Natural killer cell (primary cell): Measurements from ENCODE around the gene PHETA1. TPM values are rescaled to one million over a fixed set of nuclear protein-coding genes. Genes with fewer than 3 reads are reported as not detected.
"Not testable (repeated sequence)": the region's sequence is repeated elsewhere in the genome, so short reads cannot be mapped to it uniquely, and the experiment has no call there.

Source experiments
- ATAC-seq, 3 donors: fragments of 150-1000 bp in 2 of 3; fragments of 200-7000 bp in 1 of 3; cut with Tn5 transposase; 1 replicate in 1 of 3; 2 replicates in 2 of 3; pipeline ENCODE4 v1.10.0; 2021; ENCODE audit warnings: mild to moderate bottlenecking in 2 of 3, moderate library complexity in 2 of 3
- DNase-seq, 2 donors: peaks; one replicate each; pipeline versions ENCODE4 v3.0.0 to v3.0.0-alpha.2; 2013 to 2021; ENCODE audit warnings: mixed read lengths in 1 of 2
- H3K27ac ChIP-seq: one replicate; pipeline ENCODE4 v1.5.1; 2013; ENCODE audit warnings: mild to moderate bottlenecking, low read length
- H3K27me3 ChIP-seq: one replicate; pipeline ENCODE4 v1.6.1; 2013; ENCODE audit warnings: low read length; ENCODE audit not compliant: control insufficient read depth, insufficient read depth
- H3K36me3 ChIP-seq: one replicate; pipeline ENCODE4 v1.6.1; 2013; ENCODE audit warnings: low read length; ENCODE audit not compliant: control insufficient read depth, insufficient read depth
- H3K4me1 ChIP-seq: one replicate; pipeline ENCODE4 v1.6.1; 2013; ENCODE audit warnings: low read length; ENCODE audit not compliant: control insufficient read depth, insufficient read depth
- H3K4me3 ChIP-seq: one replicate; pipeline ENCODE4 v1.5.1; 2013; ENCODE audit warnings: low read length
- H3K9me3 ChIP-seq: one replicate; pipeline ENCODE4 v1.6.1; 2013; ENCODE audit warnings: low read length; ENCODE audit not compliant: control insufficient read depth, insufficient read depth
- H3K27ac Mint-ChIP-seq, 2 donors: one replicate each; pipeline ENCODE4 v1.8.0; 2022; ENCODE audit warnings: mild to moderate bottlenecking in 2 of 2, mixed read lengths in 2 of 2, moderate library complexity in 1 of 2
- H3K27me3 Mint-ChIP-seq, 2 donors: one replicate each; pipeline ENCODE4 v1.8.0; 2022; ENCODE audit warnings: low read depth in 2 of 2, mixed read lengths in 2 of 2
- H3K36me3 Mint-ChIP-seq: one replicate; pipeline ENCODE4 v1.8.0; 2022; ENCODE audit warnings: mixed read lengths
- H3K4me1 Mint-ChIP-seq, 2 donors: one replicate each; pipeline ENCODE4 v1.8.0; 2022; ENCODE audit warnings: mixed read lengths in 2 of 2
- H3K4me3 Mint-ChIP-seq: one replicate; pipeline ENCODE4 v1.8.0; 2022; ENCODE audit warnings: mild to moderate bottlenecking, moderate library complexity, mixed read lengths
- H3K9me3 Mint-ChIP-seq, 2 donors: one replicate each; pipeline ENCODE4 v1.8.0; 2022; ENCODE audit warnings: mixed read lengths in 2 of 2
- CTCF ChIP-seq: fragments of 200-600 bp; IDR thresholded peaks from one replicate; pipeline ENCODE4 v1.8.0; 2022; ENCODE audit warnings: antibody characterized with exemption
- WGBS: methylation state at CpG from one replicate; pipeline ENCODE4 v1.1.7; 2013; ENCODE audit warnings: missing lambda C conversion rate; ENCODE audit not compliant: insufficient coverage; 5-methylcytosine and 5-hydroxymethylcytosine counted together
- intact Hi-C: fragments of 100-400 bp; cut with micrococcal nuclease; formaldehyde crosslinking; loops from one replicate; pipeline ENCODE4 v1.14.2; 2022
- total RNA-seq, 4 donors: library from RNA; stranded (reverse); fragments of 120-200 nt in 1 of 4; gene quantifications; one replicate each; pipeline versions ENCODE4 v1.2.3 to v1.2.4, GENCODE V29; 2013 to 2022

Gene PHETA1
- total RNA-seq, 3 donors from 2014 or later (not counting 1 experiment from before 2014, with no cell fraction given): 3.4 to 3.8 (median 3.5) TPM

DNA sequence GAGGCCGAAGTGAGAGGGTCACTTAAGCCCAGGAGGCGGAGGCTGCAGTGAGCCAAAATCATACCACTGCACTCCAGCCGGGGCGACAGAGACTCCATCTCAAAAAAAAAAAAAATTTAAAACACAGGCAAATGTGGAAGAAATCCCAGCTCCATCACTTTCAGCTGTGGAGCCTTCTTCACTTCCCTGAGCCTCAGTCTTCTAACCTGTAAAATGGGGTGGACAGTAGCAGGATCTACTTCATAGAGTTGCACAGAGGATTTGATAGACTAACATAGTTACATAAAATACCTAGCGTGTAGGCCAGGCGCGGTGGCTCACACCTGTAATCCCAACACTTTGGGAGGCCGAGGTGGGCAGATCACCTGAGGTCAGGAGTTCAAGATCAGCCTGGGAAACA, 26.5 kb downstream of the PHETA1 start:
- no peaks in the 10 kb centered on the region for H3K36me3 ChIP-seq
- TF ChIP-seq CTCF: no peak
- no peaks in the 10 kb centered on the region for H3K9me3 ChIP-seq
- Mint-ChIP-seq H3K4me3 (no peak overlapping the region), H3K27me3 (no peaks in the 10 kb centered on the region), H3K27ac (no peak overlapping the region), H3K4me1 (no peaks in the 10 kb centered on the region), H3K9me3 (no peaks in the 10 kb centered on the region), H3K36me3 (no peaks in the 10 kb centered on the region)
- intact Hi-C loops: no loop called here
- H3K4me1 ChIP-seq: no peaks in the 10 kb centered on the region
- no peak overlapping the region for H3K27ac ChIP-seq
- whole genome bisulfite sequencing: 95% methylated on average over 8 of the region's 8 CpGs
- no peak for ATAC-seq
- DNase-seq: no peak
- H3K27me3 ChIP-seq: no peaks in the 10 kb centered on the region
- no peak overlapping the region for H3K4me3 ChIP-seq

- H3K9me3 ChIP-seq: no peaks in the 10 kb centered on the region
- no peak overlapping the region for H3K4me3 ChIP-seq
- DNase-seq: no peak
- H3K9me3 Mint-ChIP-seq: no peaks in the 10 kb centered on the region
- no peaks in the 10 kb centered on the region for H3K36me3 Mint-ChIP-seq
- no peak overlapping the region for H3K4me3 Mint-ChIP-seq
- no peaks in the 10 kb centered on the region for H3K27me3 ChIP-seq
- H3K27ac Mint-ChIP-seq: no peak overlapping the region
- no peak for ATAC-seq
- WGBS: 90% methylated on average over 20 of the region's 20 CpGs
- no peaks in the 10 kb centered on the region for H3K4me1 ChIP-seq
- H3K4me1 Mint-ChIP-seq: no peaks in the 10 kb centered on the region
- H3K27ac ChIP-seq: no peak overlapping the region
- intact Hi-C loops: no loop called here
- no peaks in the 10 kb centered on the region for H3K36me3 ChIP-seq
- H3K27me3 Mint-ChIP-seq: no peaks in the 10 kb centered on the region
- no peak for TF ChIP-seq CTCF
Measured at GRCh38 chr12:111341426-111342065, 27.3 kb downstream of the PHETA1 start.

GRCh38 chr12:111340680-111341079, 28.2 kb downstream of the PHETA1 start:
- not testable (repeated sequence) for ATAC-seq, H3K4me3 Mint-ChIP-seq
- 83% methylated on average over 8 of the region's 8 CpGs for WGBS

DNA sequence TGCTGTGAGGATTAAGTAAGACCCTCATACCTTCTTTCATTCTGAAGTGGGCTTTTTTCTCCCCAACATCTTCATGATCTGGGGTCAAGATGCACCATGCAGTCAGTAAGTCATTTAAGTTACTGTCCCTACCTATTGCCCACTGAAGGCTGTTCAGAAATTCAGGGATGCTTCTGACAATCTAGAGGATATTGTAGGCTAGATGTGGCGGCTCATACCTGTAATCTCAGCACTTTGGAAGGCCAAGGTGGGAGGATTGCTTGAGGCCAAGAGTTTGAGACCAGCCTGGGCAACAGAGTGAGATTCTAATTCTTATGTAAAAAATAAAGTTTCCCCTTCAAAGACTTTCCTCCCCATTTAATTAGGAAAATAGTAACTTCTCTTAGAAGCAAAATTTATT, 28.7 kb downstream of the PHETA1 start:
- H3K4me3 ChIP-seq: no peak overlapping the region
- TF ChIP-seq CTCF: no peak
- no peaks in the 10 kb centered on the region for H3K9me3 ChIP-seq
- DNase-seq (no peak), ATAC-seq (no peak)
- no peaks in the 10 kb centered on the region for H3K27me3 Mint-ChIP-seq
- no peaks in the 10 kb centered on the region for H3K36me3 Mint-ChIP-seq
- H3K27ac Mint-ChIP-seq: no peak overlapping the region
- H3K4me3 Mint-ChIP-seq: no peak overlapping the region
- H3K27ac ChIP-seq: no peak overlapping the region
- H3K9me3 Mint-ChIP-seq: no peaks in the 10 kb centered on the region
- WGBS: 81% methylated on average over 1 of the region's 1 CpG
- H3K4me1 Mint-ChIP-seq: no peaks in the 10 kb centered on the region
- H3K27me3 ChIP-seq: no peaks in the 10 kb centered on the region
- no peaks in the 10 kb centered on the region for H3K4me1 ChIP-seq
- intact Hi-C loops: no loop called here
- H3K36me3 ChIP-seq: no peaks in the 10 kb centered on the region

More at GRCh38 chr12:111340680-111341079, 28.2 kb downstream of the PHETA1 start:
- H3K4me3 ChIP-seq, H3K9me3 ChIP-seq, H3K36me3 ChIP-seq, H3K27me3 Mint-ChIP-seq, H3K27ac Mint-ChIP-seq, H3K36me3 Mint-ChIP-seq, H3K27me3 ChIP-seq, DNase-seq, H3K27ac ChIP-seq, H3K9me3 Mint-ChIP-seq, H3K4me1 ChIP-seq, H3K4me1 Mint-ChIP-seq, intact Hi-C loops: not testable (repeated sequence)
